Colonic mucosa (tissue), 4 donors: ENCODE measurements around the gene GNAS. TPM values are rescaled to one million over a fixed set of nuclear protein-coding genes. Genes with fewer than 3 reads are reported as not detected.

Experiments used
- DNase-seq: peaks from one replicate; pipeline ENCODE4 v3.0.0-alpha.2; 2020
- H3K27ac ChIP-seq: fragments of 200-600 bp; one replicate; pipeline ENCODE4 v1.8.0; 2021
- H3K27me3 ChIP-seq: fragments of 200-600 bp; one replicate; pipeline ENCODE4 v1.8.0; 2021
- H3K36me3 ChIP-seq: fragments of 200-600 bp; one replicate; pipeline ENCODE4 v1.8.0; 2021
- H3K4me1 ChIP-seq: fragments of 200-600 bp; one replicate; pipeline ENCODE4 v1.8.0; 2021; ENCODE audit warnings: mild to moderate bottlenecking
- H3K4me3 ChIP-seq: fragments of 200-600 bp; one replicate; pipeline ENCODE4 v1.8.0; 2021
- H3K9ac ChIP-seq, 2 donors: one replicate each; pipeline ENCODE4 v1.7.0; 2013; ENCODE audit warnings: control low read depth in 2 of 2, low read depth in 2 of 2, low read length in 2 of 2
- H3K9me3 ChIP-seq: fragments of 200-600 bp; one replicate; pipeline ENCODE4 v1.8.0; 2021
- intact Hi-C: fragments of 100-400 bp; cut with DNase I; formaldehyde crosslinking; loops from one replicate; pipeline ENCODE4 v1.14.1; 2022
- total RNA-seq, 2 donors: library from RNA; stranded (reverse); fragmentation: NEBNext Ultra II Directional in 1 of 2; extraction: Animal tissue kit (Norgen Biotek cat#: 25700) in 1 of 2; gene quantifications; one replicate each; pipeline ENCODE4 v1.2.1, GENCODE V29; 2021
- TF ChIP-seq, protein P1 (sequence below): fragments of 200-600 bp; IDR thresholded peaks from one replicate; pipeline ENCODE4 v1.8.0; 2022; ENCODE audit warnings: antibody characterized with exemption, mild to moderate bottlenecking
- donor health status: healthy.
- donor health status: DM: no; HTN: no; CAD: no.
- donor health status: DM: no; HTN: no; CAD: no.

Gene GNAS
- total RNA-seq, result 100 to 1,000 TPM; 683 to 715 TPM

DNA sequence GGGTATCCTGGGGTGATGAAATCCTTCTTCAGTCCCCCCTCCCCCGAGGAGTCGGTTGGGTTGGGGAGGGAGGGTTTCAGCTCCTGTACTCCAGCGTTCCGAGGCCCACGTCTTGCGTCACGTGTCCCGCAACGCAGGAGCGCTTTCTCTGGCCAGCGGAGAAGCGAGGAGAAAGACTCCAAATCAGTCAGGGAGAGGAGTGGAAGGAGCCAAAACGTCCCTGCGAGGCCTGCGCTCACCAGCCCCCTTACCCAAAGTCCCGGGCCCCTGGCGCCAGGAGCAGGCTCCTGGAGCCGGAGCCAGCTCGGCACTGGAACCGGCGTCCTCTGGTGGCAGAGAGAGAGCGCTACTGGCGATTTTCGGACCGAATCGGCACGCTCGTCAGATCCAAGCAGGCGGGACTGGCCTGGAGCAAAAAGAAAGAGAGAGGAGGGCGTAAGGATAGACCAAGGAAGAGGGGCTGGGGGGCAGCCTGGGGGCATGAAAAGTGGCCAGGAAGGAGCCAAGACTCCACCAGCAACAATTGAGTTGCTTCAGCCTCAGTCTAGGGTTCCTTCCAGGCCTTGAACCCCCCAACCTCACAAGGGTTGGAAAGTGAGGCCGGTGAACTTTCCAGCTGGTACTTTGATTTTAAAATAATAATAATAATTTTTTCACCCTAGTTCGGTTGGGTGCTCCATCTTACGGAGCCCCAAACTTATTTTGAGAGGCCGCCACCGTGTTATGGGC, at the start of gene GNAS:
Gene GNAS, plus strand, starts transcription at position 174 of the 729 bp plus-strand sequence.
- H3K36me3 ChIP-seq, result no peaks in the 10 kb centered on the region
- peak; percentile 52 for DNase-seq
- H3K27ac ChIP-seq, result no peak within 1 kb of the TSS
- H3K4me1 ChIP-seq, result no peaks in the 10 kb centered on the region
- TF ChIP-seq, protein P1, sequence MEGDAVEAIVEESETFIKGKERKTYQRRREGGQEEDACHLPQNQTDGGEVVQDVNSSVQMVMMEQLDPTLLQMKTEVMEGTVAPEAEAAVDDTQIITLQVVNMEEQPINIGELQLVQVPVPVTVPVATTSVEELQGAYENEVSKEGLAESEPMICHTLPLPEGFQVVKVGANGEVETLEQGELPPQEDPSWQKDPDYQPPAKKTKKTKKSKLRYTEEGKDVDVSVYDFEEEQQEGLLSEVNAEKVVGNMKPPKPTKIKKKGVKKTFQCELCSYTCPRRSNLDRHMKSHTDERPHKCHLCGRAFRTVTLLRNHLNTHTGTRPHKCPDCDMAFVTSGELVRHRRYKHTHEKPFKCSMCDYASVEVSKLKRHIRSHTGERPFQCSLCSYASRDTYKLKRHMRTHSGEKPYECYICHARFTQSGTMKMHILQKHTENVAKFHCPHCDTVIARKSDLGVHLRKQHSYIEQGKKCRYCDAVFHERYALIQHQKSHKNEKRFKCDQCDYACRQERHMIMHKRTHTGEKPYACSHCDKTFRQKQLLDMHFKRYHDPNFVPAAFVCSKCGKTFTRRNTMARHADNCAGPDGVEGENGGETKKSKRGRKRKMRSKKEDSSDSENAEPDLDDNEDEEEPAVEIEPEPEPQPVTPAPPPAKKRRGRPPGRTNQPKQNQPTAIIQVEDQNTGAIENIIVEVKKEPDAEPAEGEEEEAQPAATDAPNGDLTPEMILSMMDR, result peak; percentile 47
- H3K9ac ChIP-seq, result peak within 1 kb of the TSS in 1 of 2 donors; percentile 24
- peaks cover 40% of the 10 kb centered on the region for H3K27me3 ChIP-seq
- peak within 1 kb of the TSS; percentile 38 for H3K4me3 ChIP-seq
- H3K9me3 ChIP-seq, result no peaks in the 10 kb centered on the region
- intact Hi-C loops, result loop anchor here (10.0 kb wide), 2 partner anchors 368 to 618 kb away; no protein-coding TSS in a partner anchor

DNA sequence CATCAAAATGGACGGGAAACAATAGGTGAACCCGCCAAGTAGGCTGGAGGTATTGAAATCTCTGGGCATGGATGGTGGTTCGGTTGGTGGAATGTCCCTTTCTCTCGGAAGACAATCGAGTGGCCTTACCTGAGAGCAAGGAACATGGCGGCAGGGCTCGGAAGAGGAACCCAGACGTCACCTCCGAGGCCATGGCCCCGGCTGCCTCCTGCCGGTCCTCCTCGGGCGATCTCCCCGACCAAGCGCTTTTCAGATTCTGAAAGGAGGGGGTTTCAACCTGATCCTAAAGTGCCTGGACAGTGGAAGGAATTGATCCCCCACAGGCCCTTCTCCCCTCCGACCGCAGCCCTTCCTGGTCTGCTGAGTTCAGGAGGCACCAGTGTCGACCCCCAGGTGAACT, 49.0 kb upstream of the GNAS start:
- H3K27me3 ChIP-seq, result no peaks in the 10 kb centered on the region
- no peak overlapping the region for H3K27ac ChIP-seq
- intact Hi-C loops, result no loop called here

DNA sequence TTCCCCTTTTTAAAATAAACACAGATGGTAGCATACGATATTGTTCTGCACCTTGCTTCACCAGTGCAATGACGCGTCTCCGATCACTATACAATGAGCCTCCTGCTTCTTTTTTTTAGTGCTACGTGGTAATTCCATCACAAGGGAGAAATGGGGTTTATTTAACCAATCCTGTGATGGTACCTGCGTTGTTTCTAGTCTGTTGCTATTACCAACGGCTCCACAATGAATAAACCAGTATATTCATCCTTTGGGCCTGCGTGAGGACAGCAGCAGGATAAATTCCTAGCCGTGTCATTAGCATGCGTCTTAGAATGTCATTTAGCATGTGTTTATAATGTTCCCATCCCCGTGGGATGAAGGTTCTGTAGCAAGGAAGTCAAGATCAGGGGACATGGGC, 44.7 kb upstream of the GNAS start:
- no peaks in the 10 kb centered on the region for H3K4me1 ChIP-seq
- no peaks in the 10 kb centered on the region for H3K27me3 ChIP-seq
- H3K27ac ChIP-seq, result no peak overlapping the region
- H3K4me3 ChIP-seq, result no peak overlapping the region
- no peaks in the 10 kb centered on the region for H3K36me3 ChIP-seq
- no peak for DNase-seq
- intact Hi-C loops, result no loop called here
- no peaks in the 10 kb centered on the region for H3K9me3 ChIP-seq
- TF ChIP-seq, protein P1, result no peak
- no peak overlapping the region for H3K9ac ChIP-seq

More for the DNA sequence above, 49.0 kb upstream of the GNAS start:
- H3K4me3 ChIP-seq, result no peak overlapping the region
- H3K9me3 ChIP-seq, result no peaks in the 10 kb centered on the region
- DNase-seq, result no peak
- TF ChIP-seq, protein P1, result no peak
- H3K36me3 ChIP-seq, result no peaks in the 10 kb centered on the region
- no peaks in the 10 kb centered on the region for H3K4me1 ChIP-seq
- H3K9ac ChIP-seq, result no peak overlapping the region

DNA sequence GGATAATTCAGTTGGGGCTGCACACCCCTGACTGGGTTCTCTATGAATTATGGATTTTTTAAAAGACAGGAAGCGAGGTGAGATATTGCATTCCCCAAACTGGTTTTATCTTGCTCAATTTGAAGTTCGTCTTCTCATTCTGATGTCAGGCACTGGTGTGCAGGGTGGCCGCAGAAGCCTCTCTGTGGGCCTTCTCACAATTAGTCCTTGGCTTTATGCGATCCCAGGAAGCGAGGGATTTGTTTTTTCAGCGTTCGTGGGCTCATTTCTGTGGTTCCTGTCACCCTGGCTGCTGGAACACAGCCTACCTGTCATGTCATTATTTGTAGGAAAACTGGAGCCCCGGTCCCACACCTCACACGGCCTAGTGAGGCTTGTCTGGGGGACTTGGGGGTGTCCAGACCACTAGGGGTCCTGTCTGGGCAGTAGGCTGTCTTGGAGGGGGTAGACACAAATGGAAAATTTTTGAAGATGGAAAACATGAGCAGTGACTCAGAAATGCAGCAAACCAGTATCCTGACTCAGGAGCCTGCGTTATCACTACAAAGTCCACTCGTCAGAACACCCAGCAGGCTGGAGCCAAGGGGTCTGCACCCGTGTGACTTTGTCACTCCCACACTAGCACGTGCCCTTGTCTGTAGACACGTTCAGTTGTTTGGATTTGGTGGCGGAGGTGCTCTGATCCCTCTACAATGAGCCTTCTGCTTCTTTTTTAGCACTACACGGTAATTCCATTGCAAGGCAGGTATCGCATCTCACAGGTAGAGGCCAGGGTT, 44.1 kb upstream of the GNAS start:
- Histone ChIP-seq H3K36me3 (no peaks in the 10 kb centered on the region), H3K9me3 (no peaks in the 10 kb centered on the region), H3K27me3 (no peaks in the 10 kb centered on the region), H3K27ac (no peak overlapping the region), H3K4me3 (no peak overlapping the region), H3K9ac (no peak overlapping the region), H3K4me1 (no peaks in the 10 kb centered on the region)
- intact Hi-C loops, result no loop called here
- TF ChIP-seq, protein P1, result no peak
- DNase-seq, result no peak

DNA sequence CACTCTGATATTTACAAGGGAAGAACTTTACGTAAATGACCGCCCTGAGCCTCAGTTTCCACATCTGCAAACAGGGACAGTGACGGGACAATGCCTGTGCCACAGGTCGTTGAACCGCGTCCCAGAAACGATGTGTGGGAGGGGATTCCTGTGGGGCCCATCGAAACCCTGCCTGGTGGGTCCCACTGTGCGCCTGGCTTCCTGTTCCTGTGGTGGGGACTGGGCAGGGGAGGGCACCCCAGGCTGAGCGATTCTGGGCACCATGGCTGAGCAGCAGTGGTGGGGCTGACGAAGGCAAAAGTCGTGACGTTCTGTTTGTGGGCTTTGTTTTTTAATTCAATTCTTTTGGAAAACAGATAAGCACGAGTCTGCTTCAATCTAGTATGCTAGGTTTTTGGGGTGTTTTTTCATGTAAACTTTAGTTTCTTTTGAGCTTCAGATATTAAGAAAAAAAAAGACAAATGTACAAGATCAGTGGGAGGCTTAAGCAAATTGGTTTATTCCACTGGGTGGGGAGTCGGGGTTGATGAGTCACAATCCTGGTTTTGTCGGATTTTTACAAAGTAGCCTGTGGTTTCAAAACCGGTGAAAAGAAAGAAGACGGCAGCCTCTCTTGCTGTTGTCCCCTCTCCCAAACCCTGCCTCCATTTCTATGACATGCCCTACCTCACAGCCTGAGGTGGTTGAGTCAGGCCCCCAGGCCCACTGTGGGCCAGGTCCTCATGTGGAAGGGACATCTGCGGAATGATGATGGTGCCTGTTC, 42.2 kb upstream of the GNAS start:
- intact Hi-C loops, result no loop called here
- Histone ChIP-seq H3K4me1 (no peaks in the 10 kb centered on the region), H3K9me3 (no peaks in the 10 kb centered on the region), H3K27me3 (no peaks in the 10 kb centered on the region), H3K9ac (no peak overlapping the region), H3K36me3 (no peaks in the 10 kb centered on the region), H3K4me3 (no peak overlapping the region), H3K27ac (no peak overlapping the region)
- DNase-seq, result no peak
- TF ChIP-seq, protein P1, result no peak
